ENCODE data around the gene CHEK2.
"Not testable (repeated sequence)": the region's sequence is repeated elsewhere in the genome, so short reads cannot be mapped to it uniquely, and the experiment has no call there.

CHEK2 gene

GRCh38 chr22:28766628-28767027, 25.0 kb upstream of the CHEK2 start:
- DNase-seq (ENCODE audit: low read depth), result no peak
- H3K4me3 ChIP-seq (ENCODE audit: low read length), result no peak overlapping the region
- no peak for TF ChIP-seq CTCF (IDR thresholded peaks at IDR 0.05; ENCODE audit: insufficient read depth, low read depth, low read length, missing control alignments)

GRCh38 chr22:28762000-28762399, 20.4 kb upstream of the CHEK2 start:
- H3K4me3 ChIP-seq (ENCODE audit: low read length), result not testable (repeated sequence)

GRCh38 chr22:28761449-28761755, 19.8 kb upstream of the CHEK2 start:
- no peak overlapping the region for H3K4me3 ChIP-seq (ENCODE audit: low read length)
- DNase-seq (ENCODE audit: low read depth), result no peak
- TF ChIP-seq CTCF (IDR thresholded peaks at IDR 0.05; ENCODE audit: insufficient read depth, low read depth, low read length, missing control alignments), result no peak

More at GRCh38 chr22:28762000-28762399, 20.4 kb upstream of the CHEK2 start:
- DNase-seq (ENCODE audit: low read depth), result not testable (repeated sequence)

- no peak overlapping the region for H3K4me3 ChIP-seq (ENCODE audit: low read length)
- DNase-seq (ENCODE audit: low read depth), result peak; percentile 40
- TF ChIP-seq CTCF (IDR thresholded peaks at IDR 0.05; ENCODE audit: insufficient read depth, low read depth, low read length, missing control alignments), result no peak
Measured at GRCh38 chr22:28759861-28760560, 18.4 kb upstream of the CHEK2 start.

GRCh38 chr22:28754512-28754911, 12.9 kb upstream of the CHEK2 start:
- H3K4me3 ChIP-seq (ENCODE audit: low read length); DNase-seq (ENCODE audit: low read depth): not testable (repeated sequence)

- no peak overlapping the region for H3K4me3 ChIP-seq (ENCODE audit: low read length)
- no peak for TF ChIP-seq CTCF (IDR thresholded peaks at IDR 0.05; ENCODE audit: insufficient read depth, low read depth, low read length, missing control alignments)
- DNase-seq (ENCODE audit: low read depth), result peak; percentile 24
Measured at GRCh38 chr22:28750471-28750881, 8.9 kb upstream of the CHEK2 start.

- no peak for TF ChIP-seq CTCF (IDR thresholded peaks at IDR 0.05; ENCODE audit: insufficient read depth, low read depth, low read length, missing control alignments)
- H3K4me3 ChIP-seq (ENCODE audit: low read length), result no peak overlapping the region
- DNase-seq (ENCODE audit: low read depth), result no peak
Measured at GRCh38 chr22:28743852-28744251, 2.2 kb upstream of the CHEK2 start.

GRCh38 chr22:28742562-28742962, 942 bp upstream of the CHEK2 start:
- TF ChIP-seq CTCF (IDR thresholded peaks at IDR 0.05; ENCODE audit: insufficient read depth, low read depth, low read length, missing control alignments), result no peak
- peak overlapping the region; percentile 83 for H3K4me3 ChIP-seq (ENCODE audit: low read length)
- DNase-seq (ENCODE audit: low read depth), result no peak

All from epithelial cell of esophagus (primary cell).